SU-DHL-6 (cell line): ENCODE measurements around the gene TAB2.

Source experiments
- EZH2phosphoT487 ChIP-seq: fragments of 200-600 bp; sonication (generic), shearing (Covaris generic); conservative IDR thresholded peaks from 2 replicates; pipeline ENCODE4 v1.6.1; 2018; ENCODE audit warnings: mild to moderate bottlenecking, antibody characterized with exemption, low read length, moderate library complexity, mixed read lengths
- TF ChIP-seq, protein P1 (sequence below): fragments of 200-600 bp; sonication (generic); IDR thresholded peaks from one replicate; pipeline ENCODE4 v1.5.1; 2017; ENCODE audit warnings: antibody characterized with exemption, mild to moderate bottlenecking, low read length, moderate library complexity; ENCODE audit not compliant: insufficient read depth, poor library complexity, severe bottlenecking

DNA sequence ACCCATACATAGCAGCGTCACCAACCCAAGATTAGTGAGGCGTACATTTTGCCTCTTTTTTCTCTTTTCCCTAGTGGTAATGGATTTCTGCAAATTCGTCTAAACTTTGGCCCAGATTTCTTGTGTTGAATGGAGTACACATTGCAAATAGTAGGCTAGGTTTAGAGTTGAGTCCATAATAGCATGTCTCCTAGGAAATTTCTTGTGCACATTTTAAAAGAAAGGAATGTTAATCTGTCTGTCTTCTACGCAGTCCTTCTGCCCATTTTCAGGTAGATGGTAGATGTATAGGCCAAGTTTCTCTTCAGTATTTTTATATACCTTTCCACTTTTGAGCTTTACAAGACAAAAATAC is 15.7 kb downstream of the TAB2 start:
- TF ChIP-seq, protein P1, sequence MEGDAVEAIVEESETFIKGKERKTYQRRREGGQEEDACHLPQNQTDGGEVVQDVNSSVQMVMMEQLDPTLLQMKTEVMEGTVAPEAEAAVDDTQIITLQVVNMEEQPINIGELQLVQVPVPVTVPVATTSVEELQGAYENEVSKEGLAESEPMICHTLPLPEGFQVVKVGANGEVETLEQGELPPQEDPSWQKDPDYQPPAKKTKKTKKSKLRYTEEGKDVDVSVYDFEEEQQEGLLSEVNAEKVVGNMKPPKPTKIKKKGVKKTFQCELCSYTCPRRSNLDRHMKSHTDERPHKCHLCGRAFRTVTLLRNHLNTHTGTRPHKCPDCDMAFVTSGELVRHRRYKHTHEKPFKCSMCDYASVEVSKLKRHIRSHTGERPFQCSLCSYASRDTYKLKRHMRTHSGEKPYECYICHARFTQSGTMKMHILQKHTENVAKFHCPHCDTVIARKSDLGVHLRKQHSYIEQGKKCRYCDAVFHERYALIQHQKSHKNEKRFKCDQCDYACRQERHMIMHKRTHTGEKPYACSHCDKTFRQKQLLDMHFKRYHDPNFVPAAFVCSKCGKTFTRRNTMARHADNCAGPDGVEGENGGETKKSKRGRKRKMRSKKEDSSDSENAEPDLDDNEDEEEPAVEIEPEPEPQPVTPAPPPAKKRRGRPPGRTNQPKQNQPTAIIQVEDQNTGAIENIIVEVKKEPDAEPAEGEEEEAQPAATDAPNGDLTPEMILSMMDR = no peak
- no peak for TF ChIP-seq EZH2phosphoT487
